ENCODE data around the gene TFDP2. TPM values are rescaled to one million over a fixed set of nuclear protein-coding genes. Genes with fewer than 3 reads are reported as not detected.

Gene TFDP2, protein sequence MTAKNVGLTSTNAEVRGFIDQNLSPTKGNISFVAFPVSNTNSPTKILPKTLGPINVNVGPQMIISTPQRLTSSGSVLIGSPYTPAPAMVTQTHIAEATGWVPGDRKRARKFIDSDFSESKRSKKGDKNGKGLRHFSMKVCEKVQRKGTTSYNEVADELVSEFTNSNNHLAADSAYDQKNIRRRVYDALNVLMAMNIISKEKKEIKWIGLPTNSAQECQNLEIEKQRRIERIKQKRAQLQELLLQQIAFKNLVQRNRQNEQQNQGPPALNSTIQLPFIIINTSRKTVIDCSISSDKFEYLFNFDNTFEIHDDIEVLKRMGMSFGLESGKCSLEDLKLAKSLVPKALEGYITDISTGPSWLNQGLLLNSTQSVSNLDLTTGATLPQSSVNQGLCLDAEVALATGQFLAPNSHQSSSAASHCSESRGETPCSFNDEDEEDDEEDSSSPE
- 20.7 and 45.6 TPM in 2 replicates for total RNA-seq

GRCh38 chr3:142148792-142149672 lies at the start of gene TFDP2:
Gene TFDP2, minus strand, starts transcription at chr3:142149544. Its CDS starts 47,795 bp downstream, at chr3:142101749.

Other genes with a start within 250 kb of the TFDP2 start
- gene GK5, start 76.0 kb upstream of the TFDP2 start, total RNA-seq = 4.7 and 7.2 TPM in 2 replicates